Upper lobe of left lung (tissue), 6 donors: ENCODE data around the gene DLGAP5. TPM values are rescaled to one million over a fixed set of nuclear protein-coding genes. Genes with fewer than 3 reads are reported as not detected.

Source experiments
- ATAC-seq, 2 donors: fragments of 200-7000 bp; cut with Tn5 transposase; one replicate each; pipeline ENCODE4 v1.9.1; 2022; ENCODE audit warnings: mild to moderate bottlenecking in 2 of 2, moderate library complexity in 2 of 2; ENCODE audit not compliant: low FRiP score in 2 of 2
- DNase-seq, 2 donors: peaks; one replicate each; pipeline ENCODE4 v3.0.0-alpha.2; 2019 to 2020
- H3K27ac ChIP-seq, 4 donors: fragments of 200-600 bp; sonication (generic); one replicate each; pipeline ENCODE4 v1.5.1; 2016 to 2019
- H3K27me3 ChIP-seq, 4 donors: fragments of 200-600 bp; sonication (generic); one replicate each; pipeline ENCODE4 v1.5.1; 2017 to 2019
- H3K36me3 ChIP-seq, 4 donors: fragments of 200-600 bp; sonication (generic); one replicate each; pipeline ENCODE4 v1.5.1; 2016 to 2019
- H3K4me1 ChIP-seq, 4 donors: fragments of 200-600 bp; sonication (generic); one replicate each; pipeline ENCODE4 v1.5.1; 2018 to 2019
- H3K4me3 ChIP-seq, 4 donors: fragments of 200-600 bp; sonication (generic); one replicate each; pipeline ENCODE4 v1.5.1; 2017 to 2019; ENCODE audit warnings: mild to moderate bottlenecking in 2 of 4, moderate library complexity in 1 of 4
- H3K9me3 ChIP-seq, 4 donors: fragments of 200-600 bp; sonication (generic); one replicate each; pipeline ENCODE4 v1.5.1; 2018 to 2019
- CTCF ChIP-seq, 6 experiments: fragments of 450-650 bp in 4 of 6; fragments of 200-600 bp in 2 of 6; sonication (generic) in 2 of 6; IDR thresholded peaks; one replicate each; pipeline ENCODE4 v1.5.1; 2016 to 2019; ENCODE audit warnings: antibody characterized with exemption in 6 of 6
- EP300 ChIP-seq, 4 donors: sonication (generic); formaldehyde crosslinking; IDR thresholded peaks; one replicate each; pipeline ENCODE4 v1.5.1; 2017; ENCODE audit warnings: antibody characterized with exemption in 4 of 4, control low read depth in 2 of 4
- POLR2A ChIP-seq, 4 donors: fragments of 450-650 bp; IDR thresholded peaks; one replicate each; pipeline ENCODE4 v1.5.1; 2016 to 2017; ENCODE audit warnings: antibody characterized with exemption in 4 of 4, mild to moderate bottlenecking in 2 of 4
- POLR2AphosphoS5 ChIP-seq, 2 donors: sonication (generic); formaldehyde crosslinking; IDR thresholded peaks; one replicate each; pipeline ENCODE4 v1.5.1; 2017; ENCODE audit warnings: antibody characterized with exemption in 2 of 2
- WGBS, 2 donors: methylation state at CpG; one replicate each; pipeline ENCODE4 v1.1.5; 2017 to 2018; 5-methylcytosine and 5-hydroxymethylcytosine counted together
- total RNA-seq, 6 donors: library from RNA; depleted of rRNA in 4 of 6; stranded (reverse); fragments of >200 nt in 4 of 6; gene quantifications; one replicate each; pipeline versions ENCODE4 v1.1.0 to v1.2.1, GENCODE V29; 2016 to 2021
- donor health status: DM: no; HTN: no; CAD: no; lungs with moderate emphysema.
- donor health status: DM: no; HTN: yes; CAD: no; lungs with severe emphysema.

Gene DLGAP5
- total RNA-seq, 6 donors from 2014 or later: 0.39 to 1.6 (median 0.87) TPM; not detected in 2

GRCh38 chr14:55220230-55220629 is 28.8 kb upstream of the DLGAP5 start:
- DNase-seq (no peak), ATAC-seq (no peak)
- TF ChIP-seq POLR2AphosphoS5 (IDR thresholded peaks at IDR 0.05) (no peak), EP300 (IDR thresholded peaks at IDR 0.05) (no peak), POLR2A (IDR thresholded peaks at IDR 0.05) (no peak), CTCF (IDR thresholded peaks at IDR 0.05) (no peak)
- Histone ChIP-seq H3K4me1 (no peaks in the 10 kb centered on the region), H3K9me3 (no peaks in the 10 kb centered on the region), H3K27ac (no peak overlapping the region), H3K36me3 (no peaks in the 10 kb centered on the region), H3K4me3 (no peak overlapping the region), H3K27me3 (no peaks in the 10 kb centered on the region)
- 83 to 100% methylated on average over 1 of the region's 1 CpG for WGBS, 2 donors

- 84% methylated on average over 10 of the region's 10 CpGs for WGBS, 2 donors
- H3K9me3 ChIP-seq: no peaks in the 10 kb centered on the region
- TF ChIP-seq POLR2A (IDR thresholded peaks at IDR 0.05): no peak
- no peak for TF ChIP-seq POLR2AphosphoS5 (IDR thresholded peaks at IDR 0.05)
- TF ChIP-seq EP300 (IDR thresholded peaks at IDR 0.05): no peak
- no peak for TF ChIP-seq CTCF (IDR thresholded peaks at IDR 0.05)
- H3K4me3 ChIP-seq: no peak overlapping the region
- no peak for ATAC-seq
- H3K27ac ChIP-seq: no peak overlapping the region
- H3K27me3 ChIP-seq: no peaks in the 10 kb centered on the region
- no peaks in the 10 kb centered on the region for H3K36me3 ChIP-seq
- DNase-seq: no peak
- no peaks in the 10 kb centered on the region for H3K4me1 ChIP-seq
Observed at GRCh38 chr14:55212634-55213033, 21.2 kb upstream of the DLGAP5 start.

GRCh38 chr14:55207832-55208231 is 16.4 kb upstream of the DLGAP5 start:
- Histone ChIP-seq H3K9me3 (no peaks in the 10 kb centered on the region), H3K4me1 (no peaks in the 10 kb centered on the region), H3K36me3 (no peaks in the 10 kb centered on the region), H3K27me3 (no peaks in the 10 kb centered on the region), H3K4me3 (no peak overlapping the region), H3K27ac (no peak overlapping the region)
- WGBS, 2 donors: 85 to 91% methylated on average over 2 of the region's 2 CpGs
- no peak for DNase-seq
- TF ChIP-seq CTCF (IDR thresholded peaks at IDR 0.05): no peak
- TF ChIP-seq POLR2A (IDR thresholded peaks at IDR 0.05): no peak
- no peak for TF ChIP-seq POLR2AphosphoS5 (IDR thresholded peaks at IDR 0.05)
- no peak for TF ChIP-seq EP300 (IDR thresholded peaks at IDR 0.05)
- no peak for ATAC-seq

GRCh38 chr14:55206175-55206693 is 14.8 kb upstream of the DLGAP5 start:
- ATAC-seq: no peak
- WGBS, 2 donors: 55 to 65% methylated on average over 2 of the region's 2 CpGs
- Histone ChIP-seq H3K4me3 (no peak overlapping the region), H3K4me1 (no peaks in the 10 kb centered on the region), H3K27ac (no peak overlapping the region), H3K9me3 (no peaks in the 10 kb centered on the region), H3K27me3 (no peaks in the 10 kb centered on the region), H3K36me3 (no peaks in the 10 kb centered on the region)
- TF ChIP-seq EP300 (IDR thresholded peaks at IDR 0.05) (no peak), POLR2A (IDR thresholded peaks at IDR 0.05) (no peak), CTCF (IDR thresholded peaks at IDR 0.05) (no peak), POLR2AphosphoS5 (IDR thresholded peaks at IDR 0.05) (no peak)
- no peak for DNase-seq
